DOHH2 (cell line): Measurements from ENCODE around the gene RASAL2.

ENCODE experiments used
- CTCF ChIP-seq: fragments of 200-600 bp; sonication (generic); IDR thresholded peaks from one replicate; pipeline ENCODE4 v1.5.1; 2014; ENCODE audit warnings: antibody characterized with exemption, mild to moderate bottlenecking, low read depth, low read length; ENCODE audit not compliant: poor library complexity, severe bottlenecking
- EZH2phosphoT487 ChIP-seq: fragments of 200-600 bp; sonication (generic); IDR thresholded peaks from 2 replicates; pipeline ENCODE4 v1.6.1; 2017; ENCODE audit warnings: borderline replicate concordance, mild to moderate bottlenecking, antibody characterized with exemption, low read length, moderate library complexity, mixed read lengths

- TF ChIP-seq CTCF (no peak), EZH2phosphoT487 (no peak)
Observed at GRCh38 chr1:178091986-178092745, 1.7 kb upstream of the RASAL2 start.
